Thoracic aorta (tissue), 2 donors: Measurements from ENCODE around the gene KLC1. TPM values are rescaled to one million over a fixed set of nuclear protein-coding genes. Genes with fewer than 3 reads are reported as not detected.

Experiments used
- ATAC-seq: fragments of 150-250 bp; one replicate; pipeline ENCODE4 v1.8.0; 2017; ENCODE audit warnings: low read depth; ENCODE audit not compliant: insufficient number of reproducible peaks, low FRiP score
- DNase-seq: peaks from one replicate; pipeline ENCODE4 v3.0.0-alpha.2; 2020; ENCODE audit warnings: low spot score
- H3K27ac ChIP-seq, 2 donors: fragments of 200-600 bp; sonication (generic); 1 replicate in 1 of 2; 2 replicates in 1 of 2; pipeline ENCODE4 v1.5.1; 2016; ENCODE audit warnings: mild to moderate bottlenecking in 2 of 2, moderate library complexity in 2 of 2
- H3K27me3 ChIP-seq: fragments of 200-600 bp; sonication (generic); replicated peaks from 2 replicates; pipeline ENCODE4 v1.6.0; 2016; ENCODE audit warnings: mild to moderate bottlenecking; ENCODE audit not compliant: insufficient read depth
- H3K36me3 ChIP-seq: fragments of 200-600 bp; sonication (generic); one replicate; pipeline ENCODE4 v1.5.1; 2016
- H3K4me1 ChIP-seq, 2 donors: fragments of 200-600 bp; sonication (generic); 1 replicate in 1 of 2; 2 replicates in 1 of 2; pipeline versions ENCODE4 v1.5.1 to v1.6.0; 2016; ENCODE audit warnings: low read depth in 2 of 2, mild to moderate bottlenecking in 1 of 2; ENCODE audit not compliant: control insufficient read depth in 1 of 2
- H3K4me3 ChIP-seq: fragments of 200-600 bp; sonication (generic); 2 replicates; pipeline ENCODE4 v1.5.1; 2016; ENCODE audit warnings: mild to moderate bottlenecking
- H3K9me3 ChIP-seq: fragments of 200-600 bp; sonication (generic); 2 replicates; pipeline ENCODE4 v1.5.1; 2016
- CTCF ChIP-seq: fragments of 200-600 bp; sonication (generic); IDR thresholded peaks from one replicate; pipeline ENCODE4 v1.5.1; 2019; ENCODE audit warnings: antibody characterized with exemption
- total RNA-seq, 2 donors: library from RNA; depleted of rRNA; stranded (reverse); fragments of >200 nt; gene quantifications; one replicate each; pipeline versions ENCODE4 v1.1.0 to v1.2.3, GENCODE V29; 2016

KLC1 gene
- total RNA-seq, 2 donors from 2014 or later: 545 to 588 TPM

- peaks cover 16 to 42% of the 10 kb centered on the region in 2 donors for H3K4me1 ChIP-seq
- ATAC-seq: no peak
These were observed 103.2 kb downstream of the KLC1 start for GRCh38 chr14:103731916-103732867.

GRCh38 chr14:103732868-103733620 is 104.0 kb downstream of the KLC1 start:
- H3K4me1 ChIP-seq: peaks cover 21 to 49% of the 10 kb centered on the region in 2 donors
- TF ChIP-seq CTCF: no peak
- H3K27ac ChIP-seq: no peak overlapping the region
- DNase-seq (no peak), ATAC-seq (no peak)
- no peak overlapping the region for H3K4me3 ChIP-seq
- H3K27me3 ChIP-seq: no peaks in the 10 kb centered on the region
- H3K9me3 ChIP-seq: no peaks in the 10 kb centered on the region
- peaks cover 48% of the 10 kb centered on the region for H3K36me3 ChIP-seq

More at GRCh38 chr14:103731916-103732867, 103.2 kb downstream of the KLC1 start:
- Histone ChIP-seq H3K27me3 (no peaks in the 10 kb centered on the region), H3K9me3 (no peaks in the 10 kb centered on the region), H3K36me3 (peaks cover 50% of the 10 kb centered on the region), H3K4me3 (no peak overlapping the region), H3K27ac (no peak overlapping the region)
- DNase-seq: no peak
- no peak for TF ChIP-seq CTCF

GRCh38 chr14:103733651-103734050 is 104.6 kb downstream of the KLC1 start:
- no peak overlapping the region for H3K4me3 ChIP-seq

GRCh38 chr14:103734081-103734888 is 105.3 kb downstream of the KLC1 start:
- Histone ChIP-seq H3K4me3 (no peak overlapping the region), H3K4me1 (peaks cover 21 to 58% of the 10 kb centered on the region in 2 donors), H3K27ac (peak overlapping the region in 1 of 2 donors; percentile 91), H3K36me3 (peaks cover 35% of the 10 kb centered on the region), H3K9me3 (no peaks in the 10 kb centered on the region), H3K27me3 (no peaks in the 10 kb centered on the region)
- ATAC-seq (no peak), DNase-seq (no peak)
- no peak for TF ChIP-seq CTCF

More at GRCh38 chr14:103733651-103734050, 104.6 kb downstream of the KLC1 start:
- H3K4me1 ChIP-seq: peaks cover 21 to 52% of the 10 kb centered on the region in 2 donors
- no peak for ATAC-seq
- peaks cover 42% of the 10 kb centered on the region for H3K36me3 ChIP-seq
- no peak overlapping the region for H3K27ac ChIP-seq
- H3K27me3 ChIP-seq: no peaks in the 10 kb centered on the region
- no peak for TF ChIP-seq CTCF
- DNase-seq: no peak
- H3K9me3 ChIP-seq: no peaks in the 10 kb centered on the region
